Measurements from ENCODE around the gene GNAQ. TPM values are rescaled to one million over a fixed set of nuclear protein-coding genes. Genes with fewer than 3 reads are reported as not detected.

Gene GNAQ
- total RNA-seq, 1 experiment from 2014 or later: 28.7 TPM

DNA sequence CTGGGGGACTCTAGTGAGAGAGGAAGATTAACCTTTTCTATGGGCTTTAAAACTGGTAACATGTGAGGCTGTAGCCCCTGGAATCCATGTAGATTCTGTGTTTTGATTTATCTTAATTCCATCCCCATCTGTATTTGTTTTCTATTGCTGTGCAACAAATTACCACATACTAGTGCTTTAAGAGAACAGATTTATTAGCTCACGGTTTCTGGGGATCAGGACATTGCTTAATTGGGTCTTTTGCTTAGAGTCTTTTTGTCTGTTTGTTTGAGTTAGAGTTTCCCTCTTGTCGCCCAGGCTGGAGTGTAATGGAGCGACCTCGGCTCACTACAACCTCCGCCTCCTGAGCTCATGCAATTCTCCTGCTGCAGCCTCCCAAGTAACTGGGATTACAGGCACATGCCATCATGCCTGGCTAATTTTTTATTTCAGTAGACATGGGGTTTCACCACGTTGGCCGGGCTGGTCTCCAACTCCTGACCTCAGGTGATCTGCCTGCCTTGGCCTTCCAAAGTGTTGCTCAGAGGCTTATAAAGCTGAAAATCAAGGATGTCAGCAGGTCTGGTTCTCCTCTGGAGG, 353.6 kb downstream of the GNAQ start:
- CTCF ChIA-PET: no interaction called here

More for the DNA sequence above, 353.6 kb downstream of the GNAQ start:
- BruUV-seq (replicated peaks): no TSS peak
- no peaks in the 10 kb centered on the region for H3K27me3 ChIP-seq (ENCODE audit: insufficient read depth, low read length)
- H3K27ac ChIP-seq (ENCODE audit: low read depth, low read length): no peak overlapping the region
- H3K36me3 ChIP-seq (ENCODE audit: control insufficient read depth in 1 of 2, insufficient read depth in 2 of 2, low read length in 2 of 2): no peaks in the 10 kb centered on the region
- DNase-seq (ENCODE audit: low read depth, low spot score): no peak
- H3K9me3 ChIP-seq (ENCODE audit: control insufficient read depth in 1 of 2, insufficient read depth in 1 of 2, low read depth in 1 of 2, low read length in 2 of 2): no peaks in the 10 kb centered on the region
- no peak overlapping the region for H3K9ac ChIP-seq (ENCODE audit: low read length)
- TF ChIP-seq, protein P1, sequence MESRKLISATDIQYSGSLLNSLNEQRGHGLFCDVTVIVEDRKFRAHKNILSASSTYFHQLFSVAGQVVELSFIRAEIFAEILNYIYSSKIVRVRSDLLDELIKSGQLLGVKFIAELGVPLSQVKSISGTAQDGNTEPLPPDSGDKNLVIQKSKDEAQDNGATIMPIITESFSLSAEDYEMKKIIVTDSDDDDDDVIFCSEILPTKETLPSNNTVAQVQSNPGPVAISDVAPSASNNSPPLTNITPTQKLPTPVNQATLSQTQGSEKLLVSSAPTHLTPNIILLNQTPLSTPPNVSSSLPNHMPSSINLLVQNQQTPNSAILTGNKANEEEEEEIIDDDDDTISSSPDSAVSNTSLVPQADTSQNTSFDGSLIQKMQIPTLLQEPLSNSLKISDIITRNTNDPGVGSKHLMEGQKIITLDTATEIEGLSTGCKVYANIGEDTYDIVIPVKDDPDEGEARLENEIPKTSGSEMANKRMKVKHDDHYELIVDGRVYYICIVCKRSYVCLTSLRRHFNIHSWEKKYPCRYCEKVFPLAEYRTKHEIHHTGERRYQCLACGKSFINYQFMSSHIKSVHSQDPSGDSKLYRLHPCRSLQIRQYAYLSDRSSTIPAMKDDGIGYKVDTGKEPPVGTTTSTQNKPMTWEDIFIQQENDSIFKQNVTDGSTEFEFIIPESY (IDR thresholded peaks at IDR 0.05; ENCODE audit: extremely low read depth, insufficient replicate concordance, low read length): no peak
- TF ChIP-seq EGR1 (IDR thresholded peaks at IDR 0.05; ENCODE audit: low read depth): no peak
- no peak for TF ChIP-seq MAX (IDR thresholded peaks at IDR 0.05)
- TF ChIP-seq CEBPB (IDR thresholded peaks at IDR 0.05; ENCODE audit: low read depth): no peak
- TF ChIP-seq RAD21 (IDR thresholded peaks at IDR 0.05; ENCODE audit: low read depth): no peak
- TF ChIP-seq YY1 (IDR thresholded peaks at IDR 0.05; ENCODE audit: extremely low read depth, insufficient replicate concordance, low read depth, low read length): no peak
- TF ChIP-seq SRF (IDR thresholded peaks at IDR 0.05; ENCODE audit: low read depth): no peak
- TF ChIP-seq EZH2phosphoT487 (IDR thresholded peaks at IDR 0.05; ENCODE audit: borderline replicate concordance): no peak
- no peak for TF ChIP-seq ATF3 (IDR thresholded peaks at IDR 0.05)
- TF ChIP-seq ELF1 (IDR thresholded peaks at IDR 0.05; ENCODE audit: borderline replicate concordance, low read depth): no peak
- TF ChIP-seq SP1 (IDR thresholded peaks at IDR 0.05; ENCODE audit: low read depth): no peak
- TF ChIP-seq TCF7L2 (IDR thresholded peaks at IDR 0.05; ENCODE audit: borderline replicate concordance, extremely low read depth, insufficient read depth, insufficient read length): no peak
- no peaks in the 10 kb centered on the region for H3K9me2 ChIP-seq (ENCODE audit: insufficient read depth)
- H3K4me2 ChIP-seq (ENCODE audit: low read length): no peak overlapping the region
- H3K4me1 ChIP-seq (ENCODE audit: control insufficient read depth in 1 of 2, insufficient read depth in 2 of 2, low read length in 2 of 2): no peaks in the 10 kb centered on the region
- ATAC-seq: no peak
- no peaks in the 10 kb centered on the region for H3K79me2 ChIP-seq (ENCODE audit: insufficient read depth, low read length)
- no peaks in the 10 kb centered on the region for H4K20me1 ChIP-seq (ENCODE audit: insufficient read depth)
- RAD21 ChIA-PET (ENCODE audit: low non-redundant PET in 1 of 2, low total read pairs in 2 of 2, uncharacterized antibody in 2 of 2, unreplicated experiment in 2 of 2): no interaction called here
- no peak overlapping the region for H2AFZ ChIP-seq (ENCODE audit: low read depth, low read length, poor library complexity, severe bottlenecking)
- H3K4me3 ChIP-seq (replicated peaks in 1 of 2; ENCODE audit: low read depth in 1 of 2, low read length in 2 of 2): no peak overlapping the region
- intact Hi-C loops (cut with micrococcal nuclease): no loop called here
- POLR2A ChIA-PET: no interaction called here
